GM23338 (cell line): ENCODE measurements around the gene L3HYPDH. TPM values are rescaled to one million over a fixed set of nuclear protein-coding genes. Genes with fewer than 3 reads are reported as not detected.
A peak's percentile ranks its signal among the peaks of the same experiment; 100 is the strongest.

Source experiments
- ATAC-seq: fragments of 200-7000 bp; cut with Tn5 transposase; 3 replicates; pipeline ENCODE4 v1.9.1; 2020
- DNase-seq: peaks from one replicate; pipeline ENCODE4 v3.0.0-alpha.2; 2015; ENCODE audit warnings: low spot score
- H2AFZ ChIP-seq: fragments of 200-600 bp; sonication (generic); 2 replicates; pipeline ENCODE4 v1.8.0; 2016; ENCODE audit warnings: antibody characterized with exemption, mild to moderate bottlenecking, moderate library complexity
- H3F3A ChIP-seq: fragments of 200-600 bp; sonication (generic); replicated peaks from 2 replicates; pipeline ENCODE4 v1.8.0; 2017; ENCODE audit warnings: antibody characterized with exemption, mixed run types, low read depth
- H3K27ac ChIP-seq: fragments of 200-600 bp; sonication (generic); 2 replicates; pipeline ENCODE4 v1.6.1; 2016; ENCODE audit warnings: low read depth
- H3K27me3 ChIP-seq: fragments of 200-600 bp; sonication (generic); 2 replicates; pipeline ENCODE4 v1.8.0; 2016; ENCODE audit warnings: mild to moderate bottlenecking, mixed run types, moderate library complexity; ENCODE audit not compliant: insufficient read depth
- H3K36me3 ChIP-seq: fragments of 200-600 bp; sonication (generic); 2 replicates; pipeline ENCODE4 v1.8.0; 2016; ENCODE audit warnings: mild to moderate bottlenecking; ENCODE audit not compliant: insufficient read depth
- H3K4me1 ChIP-seq: fragments of 200-600 bp; sonication (generic); 2 replicates; pipeline ENCODE4 v1.8.0; 2016; ENCODE audit warnings: mild to moderate bottlenecking, moderate library complexity; ENCODE audit not compliant: insufficient read depth
- H3K4me2 ChIP-seq: fragments of 200-600 bp; sonication (generic); 2 replicates; pipeline ENCODE4 v1.7.1; 2017; ENCODE audit warnings: mixed run types
- H3K4me3 ChIP-seq: fragments of 200-600 bp; sonication (generic); 2 replicates; pipeline ENCODE4 v1.6.1; 2016; ENCODE audit warnings: mixed run types
- H3K79me2 ChIP-seq: fragments of 200-600 bp; sonication (generic); replicated peaks from 2 replicates; pipeline ENCODE4 v1.8.0; 2017; ENCODE audit warnings: mild to moderate bottlenecking; ENCODE audit not compliant: insufficient read depth
- H3K9me2 ChIP-seq: fragments of 200-600 bp; sonication (generic); 2 replicates; pipeline ENCODE4 v1.8.0; 2017; ENCODE audit not compliant: insufficient read depth
- H4K20me1 ChIP-seq: fragments of 200-600 bp; sonication (generic); replicated peaks from 2 replicates; pipeline ENCODE4 v1.8.0; 2017; ENCODE audit warnings: mild to moderate bottlenecking; ENCODE audit not compliant: insufficient read depth
- H3K27ac Mint-ChIP-seq: 2 replicates; pipeline ENCODE4 v1.8.0; 2020; ENCODE audit warnings: inconsistent platforms, mild to moderate bottlenecking, moderate library complexity, mixed read lengths
- H3K27me3 Mint-ChIP-seq: 3 replicates; pipeline ENCODE4 v1.8.0; 2022; ENCODE audit warnings: low read depth, mild to moderate bottlenecking, moderate library complexity, mixed read lengths, inconsistent platforms; ENCODE audit not compliant: insufficient read depth, poor library complexity
- H3K36me3 Mint-ChIP-seq: 3 replicates; pipeline ENCODE4 v1.8.0; 2021; ENCODE audit warnings: low read depth, mild to moderate bottlenecking, inconsistent platforms, moderate library complexity, mixed read lengths
- H3K4me1 Mint-ChIP-seq: 3 replicates; pipeline ENCODE4 v1.8.0; 2020; ENCODE audit warnings: mild to moderate bottlenecking, inconsistent platforms, mixed read lengths
- H3K4me3 Mint-ChIP-seq: 3 replicates; pipeline ENCODE4 v1.8.0; 2021; ENCODE audit warnings: moderate library complexity, mild to moderate bottlenecking, inconsistent platforms, mixed read lengths
- H3K9me3 Mint-ChIP-seq: 3 replicates; pipeline ENCODE4 v1.8.0; 2020; ENCODE audit warnings: moderate library complexity, mild to moderate bottlenecking, inconsistent platforms, mixed read lengths
- REST ChIP-seq: IDR thresholded peaks from one replicate; pipeline ENCODE4 v1.6.1; 2018; ENCODE audit warnings: antibody characterized with exemption; ENCODE audit not compliant: unreplicated experiment
- STAT1 ChIP-seq: IDR thresholded peaks from one replicate; pipeline ENCODE4 v1.6.1; 2016; ENCODE audit warnings: antibody characterized with exemption; ENCODE audit not compliant: unreplicated experiment
- polyA plus RNA-seq: library from polyadenylated mRNA; unstranded; fragments of >200 nt; fragmentation: Nextera tagmentation; extraction: Ambion mirVana; gene quantifications from 2 replicates; pipeline ENCODE4 v1.2.1, GENCODE V29; 2016
- total RNA-seq: library from RNA; depleted of rRNA; stranded (reverse); fragments of >200 nt; shearing (Covaris generic); gene quantifications from 2 replicates; pipeline ENCODE4 v1.2.3, GENCODE V29; 2014
- TF ChIP-seq, protein P1 (sequence below), 2 experiments: fragments of 200-600 bp in 1 of 2; sonication (generic) in 1 of 2; conservative IDR thresholded peaks; 2 replicates each; pipeline versions ENCODE4 v1.5.1 to v1.6.1; 2016 to 2017; ENCODE audit warnings: antibody characterized with exemption in 2 of 2, low read depth in 2 of 2, mild to moderate bottlenecking in 2 of 2, moderate library complexity in 1 of 2

L3HYPDH gene
- total and polyA plus RNA-seq, 2 experiments from 2014 or later = 18.6 to 24.8 TPM

GRCh38 chr14:59483363-59483762 is 845 bp downstream of the L3HYPDH start:
- peak overlapping the region; percentile 75 for H3K4me2 ChIP-seq
- peaks cover 13% of the 10 kb centered on the region for H3K36me3 Mint-ChIP-seq
- H3K4me3 ChIP-seq = peak overlapping the region; percentile 80
- H3K4me3 Mint-ChIP-seq = peak overlapping the region; percentile 98
- H3K9me2 ChIP-seq = no peaks in the 10 kb centered on the region
- peak overlapping the region; percentile 91 for H2AFZ ChIP-seq
- H3F3A ChIP-seq = no peaks in the 10 kb centered on the region
- peaks cover 9% of the 10 kb centered on the region for H3K4me1 ChIP-seq
- no peak overlapping the region for H3K27ac ChIP-seq
- ATAC-seq (peak; percentile 10), DNase-seq (no peak)
- H3K36me3 ChIP-seq = peaks cover 10% of the 10 kb centered on the region; the same call in 1 of the 2 replicates
- H3K79me2 ChIP-seq = peaks cover 51% of the 10 kb centered on the region
- peak overlapping the region; percentile 96 for H3K27ac Mint-ChIP-seq
- no peaks in the 10 kb centered on the region; the same call in 1 of the 2 replicates for H3K27me3 ChIP-seq
- peaks cover 2% of the 10 kb centered on the region for H3K27me3 Mint-ChIP-seq
- H4K20me1 ChIP-seq = peaks cover 12% of the 10 kb centered on the region
- peaks cover 21% of the 10 kb centered on the region for H3K4me1 Mint-ChIP-seq
- H3K9me3 Mint-ChIP-seq = no peaks in the 10 kb centered on the region
- TF ChIP-seq REST = no peak
- no peak for TF ChIP-seq STAT1
- TF ChIP-seq, protein P1, sequence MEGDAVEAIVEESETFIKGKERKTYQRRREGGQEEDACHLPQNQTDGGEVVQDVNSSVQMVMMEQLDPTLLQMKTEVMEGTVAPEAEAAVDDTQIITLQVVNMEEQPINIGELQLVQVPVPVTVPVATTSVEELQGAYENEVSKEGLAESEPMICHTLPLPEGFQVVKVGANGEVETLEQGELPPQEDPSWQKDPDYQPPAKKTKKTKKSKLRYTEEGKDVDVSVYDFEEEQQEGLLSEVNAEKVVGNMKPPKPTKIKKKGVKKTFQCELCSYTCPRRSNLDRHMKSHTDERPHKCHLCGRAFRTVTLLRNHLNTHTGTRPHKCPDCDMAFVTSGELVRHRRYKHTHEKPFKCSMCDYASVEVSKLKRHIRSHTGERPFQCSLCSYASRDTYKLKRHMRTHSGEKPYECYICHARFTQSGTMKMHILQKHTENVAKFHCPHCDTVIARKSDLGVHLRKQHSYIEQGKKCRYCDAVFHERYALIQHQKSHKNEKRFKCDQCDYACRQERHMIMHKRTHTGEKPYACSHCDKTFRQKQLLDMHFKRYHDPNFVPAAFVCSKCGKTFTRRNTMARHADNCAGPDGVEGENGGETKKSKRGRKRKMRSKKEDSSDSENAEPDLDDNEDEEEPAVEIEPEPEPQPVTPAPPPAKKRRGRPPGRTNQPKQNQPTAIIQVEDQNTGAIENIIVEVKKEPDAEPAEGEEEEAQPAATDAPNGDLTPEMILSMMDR (conservative IDR thresholded peaks at IDR 0.05; ENCODE audit: low read depth in 2 of 2) = no peak; a peak in 1 of 4 replicates

DNA sequence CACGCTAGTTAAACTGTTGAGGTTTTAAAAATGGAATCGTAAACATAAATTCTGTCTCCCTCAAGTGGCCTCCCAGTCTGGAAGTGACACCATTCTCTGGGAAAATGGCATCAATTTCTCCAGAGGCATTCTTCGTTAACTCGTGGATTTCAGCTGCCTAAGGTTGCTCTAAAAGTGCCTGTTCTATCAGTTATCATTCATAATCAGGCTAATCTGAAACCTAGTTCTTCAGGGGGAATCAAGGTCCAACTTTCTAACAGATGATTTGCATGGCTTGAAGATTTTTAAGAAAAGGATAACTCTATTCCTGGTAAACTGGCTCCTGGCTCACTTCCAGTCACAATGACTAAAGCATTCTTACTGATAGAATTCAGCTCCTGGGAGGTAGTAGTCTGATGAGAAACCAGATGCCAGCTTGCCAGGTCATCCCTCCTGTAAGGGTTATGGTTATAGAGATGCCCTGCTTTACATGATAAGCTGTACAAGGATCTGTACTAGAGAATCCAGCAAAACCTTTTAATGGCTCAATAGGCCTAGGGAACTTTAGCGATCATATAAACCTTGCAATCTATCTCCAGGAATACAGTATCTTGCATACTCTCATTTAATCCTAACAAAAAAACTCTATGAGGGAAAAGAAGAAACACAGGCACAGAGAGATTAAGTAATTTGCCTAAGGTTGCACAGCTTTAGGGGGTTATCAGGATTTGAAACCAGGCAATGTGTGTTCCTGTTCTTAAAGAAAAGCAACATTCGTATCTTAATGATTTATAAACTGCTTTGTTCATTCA is 1.5 kb downstream of the L3HYPDH start:
- peak overlapping the region; percentile 80 for H3K4me3 ChIP-seq
- H3F3A ChIP-seq = no peaks in the 10 kb centered on the region
- DNase-seq (no peak), ATAC-seq (no peak)
- no peak overlapping the region for H3K27ac ChIP-seq
- peaks cover 9% of the 10 kb centered on the region for H3K4me1 ChIP-seq
- no peaks in the 10 kb centered on the region for H3K9me2 ChIP-seq
- peak overlapping the region; percentile 75 for H3K4me2 ChIP-seq
- H3K27me3 Mint-ChIP-seq = peaks cover 2% of the 10 kb centered on the region
- 0 out of 2 replicates have a peak, but pooled peaks cover 4% of the 10 kb centered on the region for H3K36me3 ChIP-seq
- H3K27ac Mint-ChIP-seq = peak overlapping the region; percentile 70; the same call in 1 of the 2 replicates
- peaks cover 12% of the 10 kb centered on the region for H4K20me1 ChIP-seq
- no peaks in the 10 kb centered on the region; the same call in 1 of the 2 replicates for H3K27me3 ChIP-seq
- peak overlapping the region; percentile 98 for H3K4me3 Mint-ChIP-seq
- H3K79me2 ChIP-seq = peaks cover 51% of the 10 kb centered on the region
- H3K4me1 Mint-ChIP-seq = peaks cover 21% of the 10 kb centered on the region
- H3K9me3 Mint-ChIP-seq = no peaks in the 10 kb centered on the region
- H2AFZ ChIP-seq = peak overlapping the region; percentile 91; the same call in 1 of the 2 replicates
- peaks cover 12% of the 10 kb centered on the region for H3K36me3 Mint-ChIP-seq
- TF ChIP-seq STAT1 (no peak), REST (no peak)
- TF ChIP-seq, protein P1 (conservative IDR thresholded peaks at IDR 0.05; ENCODE audit: low read depth in 2 of 2) = no peak
